Right lobe of liver (tissue), 4 donors: ENCODE measurements around the gene HCN4.

Experiments used
- CTCF ChIP-seq, 4 donors: fragments of 200-600 bp in 3 of 4; fragments of 450-650 bp in 1 of 4; IDR thresholded peaks; one replicate each; pipeline versions ENCODE4 v1.5.1 to v1.8.0; 2016 to 2022; ENCODE audit warnings: antibody characterized with exemption in 4 of 4, mild to moderate bottlenecking in 2 of 4
- POLR2A ChIP-seq: fragments of 450-650 bp; IDR thresholded peaks from one replicate; pipeline ENCODE4 v1.6.1; 2017; ENCODE audit warnings: antibody characterized with exemption, mild to moderate bottlenecking
- donor health status: DM: no; HTN: no; CAD: no.
- donor health status: DM: no; HTN: no; CAD: no.
- donor health status: DM: no; HTN: yes; CAD: no.

- TF ChIP-seq CTCF (IDR thresholded peaks at IDR 0.05) (no peak), POLR2A (no peak)
Observed at GRCh38 chr15:73295630-73296286, 73.0 kb downstream of the HCN4 start.
